ENCODE measurements around the gene HOXA3. TPM values are rescaled to one million over a fixed set of nuclear protein-coding genes. Genes with fewer than 3 reads are reported as not detected.

The HOXA3 gene
- total RNA-seq, 1 experiment from 2014 or later: 9.2 TPM

DNA sequence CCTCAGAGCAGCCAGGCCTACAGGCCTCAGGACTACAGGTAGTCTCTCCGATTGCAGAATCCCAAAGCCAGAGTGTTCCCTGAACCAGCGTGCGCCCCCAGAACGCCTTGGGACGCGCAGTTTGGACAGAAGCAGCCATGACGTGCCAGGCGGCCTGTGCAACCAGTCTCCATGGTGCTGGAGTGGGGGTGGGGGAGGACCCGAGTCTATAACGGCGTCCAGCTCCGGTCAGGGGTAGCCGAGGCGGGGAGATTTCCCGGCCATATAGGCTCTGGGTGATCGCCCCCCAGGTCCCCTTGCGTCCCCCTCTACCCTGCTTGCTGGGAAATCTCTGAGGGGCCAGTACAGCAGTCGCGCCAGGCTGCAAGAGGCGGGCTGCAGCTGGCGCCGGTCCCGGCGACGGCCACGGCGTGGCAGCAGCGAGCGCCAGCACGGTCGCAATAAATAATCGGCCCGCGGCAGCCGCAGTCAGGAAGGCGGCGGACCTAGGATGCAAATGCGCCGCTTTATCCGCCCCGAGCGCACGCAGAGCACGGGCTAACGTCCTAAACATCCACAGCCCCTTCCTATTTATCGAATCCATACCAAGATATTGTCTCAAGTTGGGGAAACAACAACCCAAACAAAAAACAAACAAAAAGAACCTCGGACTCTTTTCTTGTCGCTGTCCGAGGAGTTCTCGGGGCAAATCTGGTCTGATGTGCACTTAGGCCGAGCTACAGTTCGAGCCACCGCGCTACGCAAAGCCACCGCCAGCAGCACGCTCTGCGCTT, 1.6 kb downstream of the HOXA3 start (continued):
- TF ChIP-seq, protein P1, sequence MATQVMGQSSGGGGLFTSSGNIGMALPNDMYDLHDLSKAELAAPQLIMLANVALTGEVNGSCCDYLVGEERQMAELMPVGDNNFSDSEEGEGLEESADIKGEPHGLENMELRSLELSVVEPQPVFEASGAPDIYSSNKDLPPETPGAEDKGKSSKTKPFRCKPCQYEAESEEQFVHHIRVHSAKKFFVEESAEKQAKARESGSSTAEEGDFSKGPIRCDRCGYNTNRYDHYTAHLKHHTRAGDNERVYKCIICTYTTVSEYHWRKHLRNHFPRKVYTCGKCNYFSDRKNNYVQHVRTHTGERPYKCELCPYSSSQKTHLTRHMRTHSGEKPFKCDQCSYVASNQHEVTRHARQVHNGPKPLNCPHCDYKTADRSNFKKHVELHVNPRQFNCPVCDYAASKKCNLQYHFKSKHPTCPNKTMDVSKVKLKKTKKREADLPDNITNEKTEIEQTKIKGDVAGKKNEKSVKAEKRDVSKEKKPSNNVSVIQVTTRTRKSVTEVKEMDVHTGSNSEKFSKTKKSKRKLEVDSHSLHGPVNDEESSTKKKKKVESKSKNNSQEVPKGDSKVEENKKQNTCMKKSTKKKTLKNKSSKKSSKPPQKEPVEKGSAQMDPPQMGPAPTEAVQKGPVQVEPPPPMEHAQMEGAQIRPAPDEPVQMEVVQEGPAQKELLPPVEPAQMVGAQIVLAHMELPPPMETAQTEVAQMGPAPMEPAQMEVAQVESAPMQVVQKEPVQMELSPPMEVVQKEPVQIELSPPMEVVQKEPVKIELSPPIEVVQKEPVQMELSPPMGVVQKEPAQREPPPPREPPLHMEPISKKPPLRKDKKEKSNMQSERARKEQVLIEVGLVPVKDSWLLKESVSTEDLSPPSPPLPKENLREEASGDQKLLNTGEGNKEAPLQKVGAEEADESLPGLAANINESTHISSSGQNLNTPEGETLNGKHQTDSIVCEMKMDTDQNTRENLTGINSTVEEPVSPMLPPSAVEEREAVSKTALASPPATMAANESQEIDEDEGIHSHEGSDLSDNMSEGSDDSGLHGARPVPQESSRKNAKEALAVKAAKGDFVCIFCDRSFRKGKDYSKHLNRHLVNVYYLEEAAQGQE (IDR thresholded peaks at IDR 0.05; ENCODE audit: low read depth): no peak
- TF ChIP-seq, protein P2, sequence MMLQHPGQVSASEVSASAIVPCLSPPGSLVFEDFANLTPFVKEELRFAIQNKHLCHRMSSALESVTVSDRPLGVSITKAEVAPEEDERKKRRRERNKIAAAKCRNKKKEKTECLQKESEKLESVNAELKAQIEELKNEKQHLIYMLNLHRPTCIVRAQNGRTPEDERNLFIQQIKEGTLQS (IDR thresholded peaks at IDR 0.05): no peak
- TF ChIP-seq SRF (IDR thresholded peaks at IDR 0.05; ENCODE audit: low read depth): no peak
- TF ChIP-seq YY1 (IDR thresholded peaks at IDR 0.05; ENCODE audit: extremely low read depth, insufficient replicate concordance, low read depth, low read length): peak; percentile 61
- TF ChIP-seq EZH2 (IDR thresholded peaks at IDR 0.05): no peak
- peak; percentile 83 for TF ChIP-seq POLR2A (IDR thresholded peaks at IDR 0.05; ENCODE audit: borderline replicate concordance, extremely low read depth, insufficient read depth, insufficient read length)
- TF ChIP-seq RAD21 (IDR thresholded peaks at IDR 0.05; ENCODE audit: low read depth): no peak
- no peak for TF ChIP-seq JUND (IDR thresholded peaks at IDR 0.05)
- TF ChIP-seq SIN3A (IDR thresholded peaks at IDR 0.05; ENCODE audit: low read depth): no peak
- no peak for TF ChIP-seq CEBPB (IDR thresholded peaks at IDR 0.05; ENCODE audit: low read depth)
- peak; percentile 43 for TF ChIP-seq TCF7L2 (IDR thresholded peaks at IDR 0.05; ENCODE audit: borderline replicate concordance, extremely low read depth, insufficient read depth, insufficient read length)

Data from HCT116 (cell line).